ENCODE data around the gene TTLL5. TPM values are rescaled to one million over a fixed set of nuclear protein-coding genes. Genes with fewer than 3 reads are reported as not detected.
"Not testable (repeated sequence)": the region's sequence is repeated elsewhere in the genome, so short reads cannot be mapped to it uniquely, and the experiment has no call there.

Gene TTLL5
- total RNA-seq, 1 donor from 2014 or later = 43.1 TPM

- H3K36me3 Mint-ChIP-seq (ENCODE audit: unreplicated experiment) = no peaks in the 10 kb centered on the region
- peak overlapping the region; percentile 59 for H3K27ac Mint-ChIP-seq (ENCODE audit: unreplicated experiment)
These were observed 256.9 kb downstream of the TTLL5 start for GRCh38 chr14:75917946-75918335.

GRCh38 chr14:75920421-75920820 is 259.4 kb downstream of the TTLL5 start:
- not testable (repeated sequence) for H3K27ac Mint-ChIP-seq (ENCODE audit: unreplicated experiment); H3K4me3 Mint-ChIP-seq (ENCODE audit: unreplicated experiment); H3K9me3 Mint-ChIP-seq (ENCODE audit: unreplicated experiment); H3K36me3 Mint-ChIP-seq (ENCODE audit: unreplicated experiment); DNase-seq; H3K27me3 Mint-ChIP-seq (ENCODE audit: unreplicated experiment)
- H3K4me1 Mint-ChIP-seq (ENCODE audit: low read depth, unreplicated experiment) = peaks cover 26% of the 10 kb centered on the region

More at GRCh38 chr14:75917946-75918335, 256.9 kb downstream of the TTLL5 start:
- Mint-ChIP-seq H3K4me1 (ENCODE audit: low read depth, unreplicated experiment) (peaks cover 13% of the 10 kb centered on the region), H3K27me3 (ENCODE audit: unreplicated experiment) (no peaks in the 10 kb centered on the region), H3K9me3 (ENCODE audit: unreplicated experiment) (peaks cover 3% of the 10 kb centered on the region), H3K4me3 (ENCODE audit: unreplicated experiment) (no peak overlapping the region)
- no peak for TF ChIP-seq CTCF (IDR thresholded peaks at IDR 0.05; ENCODE audit: partially characterized antibody, unreplicated experiment)
- no peak for DNase-seq

- not testable (repeated sequence) for H3K27me3 Mint-ChIP-seq (ENCODE audit: unreplicated experiment); H3K36me3 Mint-ChIP-seq (ENCODE audit: unreplicated experiment); DNase-seq; H3K4me3 Mint-ChIP-seq (ENCODE audit: unreplicated experiment)
- peaks cover 27% of the 10 kb centered on the region for H3K4me1 Mint-ChIP-seq (ENCODE audit: low read depth, unreplicated experiment)
- H3K9me3 Mint-ChIP-seq (ENCODE audit: unreplicated experiment) = peaks cover 13% of the 10 kb centered on the region
- peak overlapping the region; percentile 52 for H3K27ac Mint-ChIP-seq (ENCODE audit: unreplicated experiment)
These were observed 264.2 kb downstream of the TTLL5 start for GRCh38 chr14:75925141-75925840.

- Mint-ChIP-seq H3K27ac (ENCODE audit: unreplicated experiment) (peak overlapping the region; percentile 92), H3K4me1 (ENCODE audit: low read depth, unreplicated experiment) (peaks cover 27% of the 10 kb centered on the region), H3K4me3 (ENCODE audit: unreplicated experiment) (peak overlapping the region; percentile 42), H3K27me3 (ENCODE audit: unreplicated experiment) (peaks cover 8% of the 10 kb centered on the region), H3K9me3 (ENCODE audit: unreplicated experiment) (peaks cover 10% of the 10 kb centered on the region), H3K36me3 (ENCODE audit: unreplicated experiment) (peaks cover 3% of the 10 kb centered on the region)
- peak; percentile 26 for TF ChIP-seq CTCF (IDR thresholded peaks at IDR 0.05; ENCODE audit: partially characterized antibody, unreplicated experiment)
- DNase-seq = no peak
These were observed 265.5 kb downstream of the TTLL5 start for GRCh38 chr14:75926431-75927115.

- DNase-seq = no peak
- Mint-ChIP-seq H3K27me3 (ENCODE audit: unreplicated experiment) (peaks cover 8% of the 10 kb centered on the region), H3K9me3 (ENCODE audit: unreplicated experiment) (peaks cover 10% of the 10 kb centered on the region), H3K27ac (ENCODE audit: unreplicated experiment) (peak overlapping the region; percentile 20), H3K36me3 (ENCODE audit: unreplicated experiment) (peaks cover 3% of the 10 kb centered on the region), H3K4me1 (ENCODE audit: low read depth, unreplicated experiment) (peaks cover 27% of the 10 kb centered on the region), H3K4me3 (ENCODE audit: unreplicated experiment) (no peak overlapping the region)
- TF ChIP-seq CTCF (IDR thresholded peaks at IDR 0.05; ENCODE audit: partially characterized antibody, unreplicated experiment) = no peak
These were observed 266.6 kb downstream of the TTLL5 start for GRCh38 chr14:75927564-75928087.
